H9 (cell line): ENCODE data around the gene KCNE4. TPM values are rescaled to one million over a fixed set of nuclear protein-coding genes. Genes with fewer than 3 reads are reported as not detected.

Source experiments
- DNase-seq: peaks from one replicate; pipeline ENCODE4 v3.0.0-alpha.2; 2017
- H2AFZ ChIP-seq: one replicate; pipeline ENCODE4 v1.6.1; 2013; ENCODE audit warnings: mild to moderate bottlenecking, low read length, control low read depth, moderate library complexity
- H2AK5ac ChIP-seq: 2 replicates; pipeline ENCODE4 v1.6.1; 2013; ENCODE audit warnings: low read length, control low read depth, mixed read lengths; ENCODE audit not compliant: insufficient read length
- H2BK120ac ChIP-seq: one replicate; pipeline ENCODE4 v1.6.1; 2013; ENCODE audit warnings: low read depth, mild to moderate bottlenecking, low read length, control low read depth, inconsistent platforms; ENCODE audit not compliant: poor library complexity, severe bottlenecking
- H2BK12ac ChIP-seq: 2 replicates; pipeline ENCODE4 v1.6.1; 2013; ENCODE audit warnings: low read length, control low read depth, mixed read lengths, low read depth; ENCODE audit not compliant: insufficient read length
- H2BK15ac ChIP-seq: 2 replicates; pipeline ENCODE4 v1.6.1; 2013; ENCODE audit warnings: low read depth, low read length, control low read depth
- H2BK20ac ChIP-seq: one replicate; pipeline ENCODE4 v1.6.1; 2013; ENCODE audit warnings: low read depth, mild to moderate bottlenecking, low read length, control low read depth, inconsistent platforms; ENCODE audit not compliant: poor library complexity, severe bottlenecking
- H2BK5ac ChIP-seq: 2 replicates; pipeline ENCODE4 v1.6.1; 2013; ENCODE audit warnings: low read length, control low read depth, mixed read lengths; ENCODE audit not compliant: insufficient read length
- H3K14ac ChIP-seq: 2 replicates; pipeline ENCODE4 v1.6.1; 2013; ENCODE audit warnings: low read length, control low read depth; ENCODE audit not compliant: insufficient read depth
- H3K18ac ChIP-seq: 2 replicates; pipeline ENCODE4 v1.6.1; 2013; ENCODE audit warnings: low read depth, mild to moderate bottlenecking, mixed read lengths, low read length, control low read depth; ENCODE audit not compliant: insufficient read length
- H3K23ac ChIP-seq: 2 replicates; pipeline ENCODE4 v1.6.1; 2013; ENCODE audit warnings: low read length, control low read depth, mixed read lengths, low read depth; ENCODE audit not compliant: insufficient read length
- H3K23me2 ChIP-seq: 2 replicates; pipeline ENCODE4 v1.6.1; 2013; ENCODE audit warnings: low read depth, mild to moderate bottlenecking, mixed read lengths, low read length, control low read depth; ENCODE audit not compliant: insufficient read length, poor library complexity, severe bottlenecking
- H3K27ac ChIP-seq: 2 replicates; pipeline ENCODE4 v1.5.1; 2013; ENCODE audit warnings: low read length, control low read depth, mixed read lengths, low read depth; ENCODE audit not compliant: insufficient read length
- H3K27me3 ChIP-seq: 2 replicates; pipeline ENCODE4 v1.6.1; 2013; ENCODE audit warnings: low read length, control low read depth, inconsistent platforms; ENCODE audit not compliant: insufficient read depth
- H3K4ac ChIP-seq: 2 replicates; pipeline ENCODE4 v1.6.1; 2013; ENCODE audit warnings: low read depth, mild to moderate bottlenecking, control low read depth, inconsistent platforms, low read length, moderate library complexity
- H3K4me1 ChIP-seq: 2 replicates; pipeline ENCODE4 v1.6.1; 2013; ENCODE audit warnings: low read length, control low read depth, inconsistent platforms; ENCODE audit not compliant: insufficient read depth
- H3K4me2 ChIP-seq: 2 replicates; pipeline ENCODE4 v1.6.1; 2013; ENCODE audit warnings: low read length, control low read depth, mixed read lengths; ENCODE audit not compliant: insufficient read length, insufficient read depth
- H3K56ac ChIP-seq: 2 replicates; pipeline ENCODE4 v1.6.1; 2013; ENCODE audit warnings: low read depth, mild to moderate bottlenecking, mixed read lengths, low read length, control low read depth; ENCODE audit not compliant: insufficient read length
- H3K79me1 ChIP-seq: 2 replicates; pipeline ENCODE4 v1.6.1; 2013; ENCODE audit warnings: low read depth, mild to moderate bottlenecking, moderate library complexity, low read length, control low read depth, inconsistent platforms; ENCODE audit not compliant: insufficient read depth, poor library complexity, severe bottlenecking
- H3K79me2 ChIP-seq: 2 replicates; pipeline ENCODE4 v1.6.1; 2013; ENCODE audit warnings: low read length, control low read depth, inconsistent platforms; ENCODE audit not compliant: insufficient read depth
- H3K9ac ChIP-seq: 2 replicates; pipeline ENCODE4 v1.6.1; 2013; ENCODE audit warnings: low read length, control low read depth, mixed read lengths; ENCODE audit not compliant: insufficient read length; ENCODE audit errors: extremely low read depth
- H3K9me3 ChIP-seq: one replicate; pipeline ENCODE4 v1.6.1; 2013; ENCODE audit warnings: low read depth, low read length, inconsistent platforms; ENCODE audit not compliant: control insufficient read depth
- H3T11ph ChIP-seq: one replicate; pipeline ENCODE4 v1.6.1; 2013; ENCODE audit warnings: mild to moderate bottlenecking, low read length, control low read depth, inconsistent platforms
- H4K20me1 ChIP-seq: one replicate; pipeline ENCODE4 v1.6.1; 2013; ENCODE audit not compliant: control insufficient read depth, insufficient read length, insufficient read depth
- H4K5ac ChIP-seq: 2 replicates; pipeline ENCODE4 v1.6.1; 2013; ENCODE audit warnings: low read depth, mild to moderate bottlenecking, mixed read lengths, low read length, control low read depth; ENCODE audit not compliant: insufficient read length
- H4K8ac ChIP-seq: replicated peaks from 2 replicates; pipeline ENCODE4 v1.6.1; 2013; ENCODE audit warnings: low read length, control low read depth, mixed read lengths, low read depth; ENCODE audit not compliant: insufficient read length
- H4K91ac ChIP-seq: 2 replicates; pipeline ENCODE4 v1.6.1; 2013; ENCODE audit warnings: low read depth, mild to moderate bottlenecking, moderate library complexity, mixed read lengths, low read length, control low read depth; ENCODE audit not compliant: insufficient read length
- H3K27ac Mint-ChIP-seq, 3 experiments: 2 replicates in 2 of 3; 3 replicates in 1 of 3; pipeline ENCODE4 v1.8.0; 2020 to 2021; ENCODE audit warnings: mixed read lengths in 3 of 3, mild to moderate bottlenecking in 1 of 3, moderate library complexity in 1 of 3
- H3K27me3 Mint-ChIP-seq: 2 replicates; pipeline ENCODE4 v1.8.0; 2021; ENCODE audit warnings: low read depth, mild to moderate bottlenecking, moderate library complexity, mixed read lengths
- H3K36me3 Mint-ChIP-seq, 3 experiments: 2 replicates in 2 of 3; 3 replicates in 1 of 3; pipeline ENCODE4 v1.8.0; 2020 to 2021; ENCODE audit warnings: low read depth in 3 of 3, mixed read lengths in 3 of 3; ENCODE audit not compliant: insufficient read depth in 1 of 3
- H3K4me1 Mint-ChIP-seq, 2 experiments: 2 replicates each; pipeline ENCODE4 v1.8.0; 2020; ENCODE audit warnings: mixed read lengths in 2 of 2
- H3K4me3 Mint-ChIP-seq, 2 experiments: 2 replicates in 1 of 2; 3 replicates in 1 of 2; pipeline ENCODE4 v1.8.0; 2020 to 2021; ENCODE audit warnings: mild to moderate bottlenecking in 2 of 2, mixed read lengths in 2 of 2, moderate library complexity in 1 of 2
- H3K9me3 Mint-ChIP-seq, 2 experiments: 2 replicates in 1 of 2; 3 replicates in 1 of 2; pipeline ENCODE4 v1.8.0; 2020; ENCODE audit warnings: mild to moderate bottlenecking in 2 of 2, mixed read lengths in 2 of 2, moderate library complexity in 1 of 2
- CTCF ChIP-seq: fragments of 200-600 bp; sonication (generic); conservative IDR thresholded peaks from 3 replicates; pipeline ENCODE4 v1.8.0; 2021; ENCODE audit warnings: antibody characterized with exemption, mild to moderate bottlenecking
- WGBS: extraction: QIAGEN DNeasy Blood & Tissue Kit; methylation state at CpG from one replicate; pipeline ENCODE4 v1.1.7; 2013; ENCODE audit warnings: missing lambda C conversion rate, low lambda C conversion rate, mixed read lengths; ENCODE audit not compliant: insufficient read length; ENCODE audit errors: extremely low coverage; 5-methylcytosine and 5-hydroxymethylcytosine counted together
- total RNA-seq: library from RNA; stranded (reverse); gene quantifications from 2 replicates; pipeline ENCODE4 v1.2.1, GENCODE V29; 2021

The KCNE4 gene
- total RNA-seq, 1 experiment from 2014 or later: 0.24 TPM

GRCh38 chr2:223068071-223068470, 16.1 kb downstream of the KCNE4 start:
- WGBS: no CpG with 5 or more reads among the region's 2 CpGs
- no peak for TF ChIP-seq CTCF
- H2AFZ ChIP-seq: no peak overlapping the region

More at GRCh38 chr2:223068071-223068470, 16.1 kb downstream of the KCNE4 start:
- Mint-ChIP-seq H3K36me3 (no peaks in the 10 kb centered on the region), H3K27me3 (peaks cover 2% of the 10 kb centered on the region; the same call in 1 of the 2 replicates), H3K27ac (no peak overlapping the region), H3K4me3 (no peak overlapping the region), H3K4me1 (peaks cover 12 to 23% of the 10 kb centered on the region in 2 experiments), H3K9me3 (no peaks in the 10 kb centered on the region)
- Histone ChIP-seq H3K27ac (no peak overlapping the region), H3K4ac (no peak overlapping the region), H4K8ac (no peak overlapping the region), H3K4me1 (no peaks in the 10 kb centered on the region), H2BK120ac (no peak overlapping the region), H3K4me2 (no peak overlapping the region), H3K23me2 (no peaks in the 10 kb centered on the region), H3K79me2 (no peaks in the 10 kb centered on the region), H2AK5ac (no peak overlapping the region), H2BK20ac (no peak overlapping the region), H3K79me1 (no peaks in the 10 kb centered on the region), H3K23ac (no peak overlapping the region), H3K14ac (no peak overlapping the region), H3K9me3 (no peaks in the 10 kb centered on the region), H3T11ph (no peak overlapping the region), H4K20me1 (no peaks in the 10 kb centered on the region), H3K56ac (no peak overlapping the region), H3K18ac (no peak overlapping the region), H4K91ac (no peak overlapping the region), H3K27me3 (no peaks in the 10 kb centered on the region), H2BK12ac (no peak overlapping the region), H4K5ac (no peak overlapping the region), H2BK5ac (no peak overlapping the region), H3K9ac (no peak overlapping the region), H2BK15ac (no peak overlapping the region)
- DNase-seq: no peak
